ENCODE results near the gene MAP7.

DNA sequence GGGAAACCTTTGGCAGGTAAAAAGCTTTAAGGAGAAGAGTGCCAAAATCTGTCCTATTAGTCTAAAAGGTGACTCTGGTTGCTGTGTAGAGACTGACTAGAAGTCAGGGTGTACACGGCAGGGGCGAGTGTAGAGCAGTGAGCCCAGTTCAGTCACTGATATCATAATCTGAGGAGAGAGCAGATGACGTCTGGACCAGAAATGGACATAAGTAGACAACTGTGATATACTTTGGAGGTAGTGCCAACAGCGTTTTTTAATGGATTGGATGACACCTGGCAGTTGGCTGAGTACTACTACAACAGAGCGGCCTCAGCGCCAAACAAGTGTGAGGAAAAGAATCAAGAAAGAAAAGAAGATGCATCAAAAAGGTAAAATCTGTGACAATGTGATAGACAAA is 76.0 kb downstream of the MAP7 start:
- TF ChIP-seq BHLHE40 (IDR thresholded peaks at IDR 0.05; ENCODE audit: low read depth, low read length) = no peak
- TF ChIP-seq, protein P1, sequence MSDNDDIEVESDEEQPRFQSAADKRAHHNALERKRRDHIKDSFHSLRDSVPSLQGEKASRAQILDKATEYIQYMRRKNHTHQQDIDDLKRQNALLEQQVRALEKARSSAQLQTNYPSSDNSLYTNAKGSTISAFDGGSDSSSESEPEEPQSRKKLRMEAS (IDR thresholded peaks at IDR 0.05) = no peak
- no peak for TF ChIP-seq NR3C1 (IDR thresholded peaks at IDR 0.05)
- no peak for TF ChIP-seq POLR2A (IDR thresholded peaks at IDR 0.05; ENCODE audit: low read length)
- TF ChIP-seq, protein P2, sequence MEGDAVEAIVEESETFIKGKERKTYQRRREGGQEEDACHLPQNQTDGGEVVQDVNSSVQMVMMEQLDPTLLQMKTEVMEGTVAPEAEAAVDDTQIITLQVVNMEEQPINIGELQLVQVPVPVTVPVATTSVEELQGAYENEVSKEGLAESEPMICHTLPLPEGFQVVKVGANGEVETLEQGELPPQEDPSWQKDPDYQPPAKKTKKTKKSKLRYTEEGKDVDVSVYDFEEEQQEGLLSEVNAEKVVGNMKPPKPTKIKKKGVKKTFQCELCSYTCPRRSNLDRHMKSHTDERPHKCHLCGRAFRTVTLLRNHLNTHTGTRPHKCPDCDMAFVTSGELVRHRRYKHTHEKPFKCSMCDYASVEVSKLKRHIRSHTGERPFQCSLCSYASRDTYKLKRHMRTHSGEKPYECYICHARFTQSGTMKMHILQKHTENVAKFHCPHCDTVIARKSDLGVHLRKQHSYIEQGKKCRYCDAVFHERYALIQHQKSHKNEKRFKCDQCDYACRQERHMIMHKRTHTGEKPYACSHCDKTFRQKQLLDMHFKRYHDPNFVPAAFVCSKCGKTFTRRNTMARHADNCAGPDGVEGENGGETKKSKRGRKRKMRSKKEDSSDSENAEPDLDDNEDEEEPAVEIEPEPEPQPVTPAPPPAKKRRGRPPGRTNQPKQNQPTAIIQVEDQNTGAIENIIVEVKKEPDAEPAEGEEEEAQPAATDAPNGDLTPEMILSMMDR (IDR thresholded peaks at IDR 0.05) = no peak
- TF ChIP-seq CBX8 (IDR thresholded peaks at IDR 0.05) = no peak
- no peak for TF ChIP-seq EP300 (IDR thresholded peaks at IDR 0.05)
- no peak for TF ChIP-seq MAFK (IDR thresholded peaks at IDR 0.05; ENCODE audit: partially characterized antibody)
